ENCODE measurements around the gene OSER1. TPM values are rescaled to one million over a fixed set of nuclear protein-coding genes. Genes with fewer than 3 reads are reported as not detected.

Gene OSER1
- total and polyA plus RNA-seq, 7 experiments from 2014 or later, result 25.0 to 115 (median 43.0) TPM

- no peaks in the 10 kb centered on the region for H3K9me3 ChIP-seq (ENCODE audit: control insufficient read depth in 2 of 3, low read length in 3 of 3)
- H3K27me3 ChIP-seq (ENCODE audit: control insufficient read depth in 2 of 2, insufficient read depth in 2 of 2, low read length in 2 of 2), result no peaks in the 10 kb centered on the region
- peak overlapping the region; percentile 75 for H3K27ac ChIP-seq (ENCODE audit: low read depth, low read length)
- CTCF ChIA-PET, result interaction anchor here (10.2 kb wide), 1 partner anchor 89 kb away, joined by 365 read pairs; the partner anchor contains the start of gene FITM2
- Mint-ChIP-seq H3K9me3 (peaks cover 0 to 1% (median 0%) of the 10 kb centered on the region in 11 donors), H3K4me1 (peaks cover 32 to 68% (median 52%) of the 10 kb centered on the region in 7 donors), H3K36me3 (peaks cover 0 to 5% (median 0%) of the 10 kb centered on the region in 5 donors), H3K27ac (peak overlapping the region in 8 of 9 donors; percentile 88 to 99 (median 94)), H3K4me3 (peak overlapping the region in 5 of 10 donors; percentile 8 to 82 (median 34)), H3K27me3 (no peaks in the 10 kb centered on the region)
- POLR2A ChIA-PET, result interaction anchor here (0.8 to 1.2 kb wide), 2 partner anchors 12 to 89 kb away, joined by 3 read pairs; partner anchors contain the start of gene FITM2
- peaks cover 27 to 29% of the 10 kb centered on the region in 2 donors for H3K4me1 ChIP-seq (ENCODE audit: control insufficient read depth in 2 of 2, insufficient read depth in 2 of 2, low read length in 2 of 2)
- intact Hi-C loops (cut with micrococcal nuclease), result no loop called here
- ATAC-seq, result no peak
- H3K4me3 ChIP-seq (ENCODE audit: low read length), result no peak overlapping the region
- no peak for DNase-seq
- no peaks in the 10 kb centered on the region for H3K36me3 ChIP-seq (ENCODE audit: control insufficient read depth in 2 of 3, insufficient read depth in 3 of 3, low read length in 3 of 3)
Observed at GRCh38 chr20:44221368-44221954, 10.9 kb upstream of the OSER1 start.

- peak overlapping the region; percentile 75 for H3K27ac ChIP-seq (ENCODE audit: low read depth, low read length)
- H3K4me1 Mint-ChIP-seq, result peaks cover 40 to 83% (median 67%) of the 10 kb centered on the region in 7 donors
Observed at GRCh38 chr20:44219791-44220190, 9.2 kb upstream of the OSER1 start.

GRCh38 chr20:44219170-44219730 lies 8.7 kb upstream of the OSER1 start:
- no peaks in the 10 kb centered on the region for H3K9me3 ChIP-seq (ENCODE audit: control insufficient read depth in 2 of 3, low read length in 3 of 3)
- peak overlapping the region; percentile 76 to 90 (median 86) for H3K4me3 Mint-ChIP-seq
- peaks cover 0 to 12% (median 6%) of the 10 kb centered on the region in 5 donors for H3K36me3 Mint-ChIP-seq
- no peaks in the 10 kb centered on the region for H3K36me3 ChIP-seq (ENCODE audit: control insufficient read depth in 2 of 3, insufficient read depth in 3 of 3, low read length in 3 of 3)
- ChIA-PET CTCF (interaction anchor here (0.5 to 10.2 kb wide), 15 partner anchors 14 to 391 kb away, joined by 3 to 365 read pairs (median 5); partner anchors contain the start of genes FITM2 and TTPAL), POLR2A (interaction anchor here (0.7 to 8.5 kb wide), 9 partner anchors 9 to 486 kb away, joined by 3 to 165 read pairs (median 5); partner anchors contain the start of genes FITM2, OSER1 and TTPAL)
- peak; percentile 47 for ATAC-seq
- H3K27me3 Mint-ChIP-seq, result no peaks in the 10 kb centered on the region
- peak in 7 of 9 donors; percentile 27 to 46 (median 34) for DNase-seq
- H3K4me3 ChIP-seq (ENCODE audit: low read length), result peak overlapping the region; percentile 57
- peaks cover 0 to 1% (median 0%) of the 10 kb centered on the region in 11 donors for H3K9me3 Mint-ChIP-seq
- peaks cover 29 to 32% of the 10 kb centered on the region in 2 donors for H3K4me1 ChIP-seq (ENCODE audit: control insufficient read depth in 2 of 2, insufficient read depth in 2 of 2, low read length in 2 of 2)
- peak overlapping the region; percentile 75 for H3K27ac ChIP-seq (ENCODE audit: low read depth, low read length)
- H3K4me1 Mint-ChIP-seq, result peaks cover 40 to 83% (median 64%) of the 10 kb centered on the region in 7 donors
- H3K27me3 ChIP-seq (ENCODE audit: control insufficient read depth in 2 of 2, insufficient read depth in 2 of 2, low read length in 2 of 2), result no peaks in the 10 kb centered on the region
- H3K27ac Mint-ChIP-seq, result peak overlapping the region; percentile 81 to 99 (median 94)
- intact Hi-C loops (cut with micrococcal nuclease), result loop anchor here in 1 of 2 donors (5.0 kb wide), 2 partner anchors 53 to 258 kb away; partner anchors contain the start of gene TTPAL

More at GRCh38 chr20:44219791-44220190, 9.2 kb upstream of the OSER1 start:
- H3K27me3 ChIP-seq (ENCODE audit: control insufficient read depth in 2 of 2, insufficient read depth in 2 of 2, low read length in 2 of 2), result no peaks in the 10 kb centered on the region
- ATAC-seq (no peak), DNase-seq (no peak)
- ChIA-PET CTCF (interaction anchor here (1.0 to 10.2 kb wide), 3 partner anchors 15 to 154 kb away, joined by 3 to 365 read pairs (median 4); partner anchors contain the start of gene FITM2), POLR2A (interaction anchor here (1.5 to 8.5 kb wide), 4 partner anchors 10 to 379 kb away, joined by 3 to 165 read pairs (median 8); partner anchors contain the start of genes FITM2 and OSER1)
- intact Hi-C loops (cut with micrococcal nuclease), result loop anchor here in 1 of 2 donors (5.0 kb wide), 2 partner anchors 53 to 258 kb away; partner anchors contain the start of gene TTPAL
- Mint-ChIP-seq H3K27me3 (no peaks in the 10 kb centered on the region), H3K36me3 (peaks cover 0 to 12% (median 6%) of the 10 kb centered on the region in 5 donors), H3K4me3 (peak overlapping the region; percentile 76 to 90 (median 86)), H3K27ac (peak overlapping the region; percentile 81 to 99 (median 94)), H3K9me3 (peaks cover 0 to 1% (median 0%) of the 10 kb centered on the region in 11 donors)
- no peaks in the 10 kb centered on the region for H3K36me3 ChIP-seq (ENCODE audit: control insufficient read depth in 2 of 3, insufficient read depth in 3 of 3, low read length in 3 of 3)
- H3K4me1 ChIP-seq (ENCODE audit: control insufficient read depth in 2 of 2, insufficient read depth in 2 of 2, low read length in 2 of 2), result peaks cover 29 to 32% of the 10 kb centered on the region in 2 donors
- no peak overlapping the region for H3K4me3 ChIP-seq (ENCODE audit: low read length)
- no peaks in the 10 kb centered on the region for H3K9me3 ChIP-seq (ENCODE audit: control insufficient read depth in 2 of 3, low read length in 3 of 3)

GRCh38 chr20:44218446-44218845 lies 7.9 kb upstream of the OSER1 start:
- POLR2A ChIA-PET, result interaction anchor here (0.7 to 8.5 kb wide), 10 partner anchors 8 to 485 kb away, joined by 3 to 165 read pairs (median 4); partner anchors contain the start of genes FITM2, OSER1 and TTPAL
- CTCF ChIA-PET, result interaction anchor here (0.5 to 10.2 kb wide), 20 partner anchors 11 to 877 kb away, joined by 3 to 365 read pairs (median 5); partner anchors contain the start of genes FITM2 and TTPAL
- DNase-seq (peak in 7 of 9 donors; percentile 59 to 75 (median 72)), ATAC-seq (peak; percentile 68)
- H3K36me3 Mint-ChIP-seq, result peaks cover 0 to 12% (median 6%) of the 10 kb centered on the region in 5 donors
- peak overlapping the region; percentile 76 to 90 (median 86) for H3K4me3 Mint-ChIP-seq
- Histone ChIP-seq H3K27ac (ENCODE audit: low read depth, low read length) (peak overlapping the region; percentile 75), H3K9me3 (ENCODE audit: control insufficient read depth in 2 of 3, low read length in 3 of 3) (no peaks in the 10 kb centered on the region), H3K27me3 (ENCODE audit: control insufficient read depth in 2 of 2, insufficient read depth in 2 of 2, low read length in 2 of 2) (no peaks in the 10 kb centered on the region), H3K4me3 (ENCODE audit: low read length) (peak overlapping the region; percentile 57), H3K4me1 (ENCODE audit: control insufficient read depth in 2 of 2, insufficient read depth in 2 of 2, low read length in 2 of 2) (peaks cover 29 to 32% of the 10 kb centered on the region in 2 donors), H3K36me3 (ENCODE audit: control insufficient read depth in 2 of 3, insufficient read depth in 3 of 3, low read length in 3 of 3) (no peaks in the 10 kb centered on the region)
- H3K27me3 Mint-ChIP-seq, result no peaks in the 10 kb centered on the region
- H3K4me1 Mint-ChIP-seq, result peaks cover 40 to 87% (median 69%) of the 10 kb centered on the region in 7 donors
- peak overlapping the region; percentile 81 to 99 (median 94) for H3K27ac Mint-ChIP-seq
- intact Hi-C loops (cut with micrococcal nuclease), result loop anchor here (1.0 to 5.0 kb wide), 3 partner anchors 8 to 259 kb away; partner anchors contain the start of genes OSER1 (in 1 of the 2) and TTPAL (in 1 of the 2)
- peaks cover 0 to 1% (median 0%) of the 10 kb centered on the region in 11 donors for H3K9me3 Mint-ChIP-seq

GRCh38 chr20:44217342-44218092 lies 6.9 kb upstream of the OSER1 start:
- Mint-ChIP-seq H3K9me3 (peaks cover 0 to 1% (median 0%) of the 10 kb centered on the region in 11 donors), H3K27ac (peak overlapping the region; percentile 81 to 99 (median 94)), H3K4me1 (peaks cover 40 to 85% (median 72%) of the 10 kb centered on the region in 7 donors), H3K36me3 (peaks cover 0 to 12% (median 6%) of the 10 kb centered on the region in 5 donors), H3K4me3 (peak overlapping the region; percentile 76 to 90 (median 86)), H3K27me3 (no peaks in the 10 kb centered on the region)
- no peaks in the 10 kb centered on the region for H3K36me3 ChIP-seq (ENCODE audit: control insufficient read depth in 2 of 3, insufficient read depth in 3 of 3, low read length in 3 of 3)
- no peaks in the 10 kb centered on the region for H3K9me3 ChIP-seq (ENCODE audit: control insufficient read depth in 2 of 3, low read length in 3 of 3)
- peak; percentile 41 to 80 (median 68) for DNase-seq
- H3K4me1 ChIP-seq (ENCODE audit: control insufficient read depth in 2 of 2, insufficient read depth in 2 of 2, low read length in 2 of 2), result peaks cover 29 to 33% of the 10 kb centered on the region in 2 donors
- peak overlapping the region; percentile 75 for H3K27ac ChIP-seq (ENCODE audit: low read depth, low read length)
- intact Hi-C loops (cut with micrococcal nuclease), result loop anchor here (1.0 to 5.0 kb wide), 10 partner anchors 7 to 517 kb away; partner anchors contain the start of genes FITM2 (in 2 of the 2), OSER1 (in 1 of the 2) and TTPAL (in 1 of the 2)
- peak overlapping the region; percentile 57 for H3K4me3 ChIP-seq (ENCODE audit: low read length)
- ChIA-PET CTCF (interaction anchor here (0.5 to 10.2 kb wide), 37 partner anchors 10 to 878 kb away, joined by 3 to 365 read pairs (median 4); partner anchors contain the start of genes FITM2 and TTPAL), POLR2A (interaction anchor here (1.0 to 8.5 kb wide), 9 partner anchors 7 to 427 kb away, joined by 4 to 165 read pairs (median 5); partner anchors contain the start of genes FITM2, OSER1 and TTPAL)
- no peaks in the 10 kb centered on the region for H3K27me3 ChIP-seq (ENCODE audit: control insufficient read depth in 2 of 2, insufficient read depth in 2 of 2, low read length in 2 of 2)
- peak; percentile 68 for ATAC-seq

Measured in naive thymus-derived CD4-positive, alpha-beta T cell (primary cell).